ENCODE data around the gene PLXND1.

The PLXND1 gene

DNA sequence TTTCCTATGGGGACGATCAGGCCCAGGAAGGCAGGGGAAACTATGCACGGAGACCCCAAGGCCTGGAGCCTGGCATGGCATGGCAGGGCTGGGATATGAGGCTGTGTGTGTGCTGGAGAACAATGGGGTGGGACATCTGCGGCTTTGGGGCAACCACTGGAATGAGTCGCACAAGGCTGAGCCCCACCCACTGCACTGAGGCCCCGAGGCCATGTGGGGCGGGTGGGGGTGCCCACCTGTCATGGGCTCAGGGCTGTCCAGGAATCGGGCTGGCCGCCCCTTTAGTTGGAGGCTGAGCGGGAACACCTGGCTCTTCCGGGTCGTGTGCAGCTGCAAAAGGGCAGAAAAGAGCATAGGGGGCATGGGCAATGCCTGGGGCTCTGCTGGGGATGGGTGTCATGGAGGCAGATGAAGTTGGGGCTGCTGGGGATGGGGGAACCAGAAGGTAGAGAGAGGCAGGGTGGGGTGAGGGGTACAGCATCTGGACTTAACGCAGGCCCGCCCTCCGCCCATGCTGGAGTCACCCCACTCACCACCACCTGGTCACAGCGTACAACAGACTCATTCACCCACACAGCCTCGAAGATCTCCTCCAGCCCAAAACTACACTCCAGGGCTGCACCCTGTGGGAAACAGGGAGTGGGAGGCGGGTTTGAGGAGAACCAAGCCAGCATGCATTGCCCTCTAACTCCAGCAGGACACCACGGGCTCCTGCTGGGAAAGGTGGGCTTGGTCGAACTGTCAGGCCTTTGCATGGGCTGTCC, 31.1 kb downstream of the PLXND1 start:
- POLR2A ChIA-PET: no interaction called here
- no peak for DNase-seq (ENCODE audit: low read depth, low spot score)
- H3K4me3 ChIP-seq (ENCODE audit: low read depth, low read length): no peak overlapping the region
- CTCF ChIA-PET: interaction anchor here (1.3 kb wide), 1 partner anchor 13 kb away, joined by 4 read pairs; no protein-coding TSS in a partner anchor
- no peak for TF ChIP-seq CTCF (IDR thresholded peaks at IDR 0.05; ENCODE audit: insufficient read depth, low read length, missing control alignments)

- no peak for TF ChIP-seq CTCF (IDR thresholded peaks at IDR 0.05; ENCODE audit: insufficient read depth, low read length, missing control alignments)
- ChIA-PET POLR2A (no interaction called here), CTCF (no interaction called here)
- no peak overlapping the region for H3K4me3 ChIP-seq (ENCODE audit: low read depth, low read length)
- no peak for DNase-seq (ENCODE audit: low read depth, low spot score)
These were observed 32.3 kb downstream of the PLXND1 start for GRCh38 chr3:129574206-129574605.

DNA sequence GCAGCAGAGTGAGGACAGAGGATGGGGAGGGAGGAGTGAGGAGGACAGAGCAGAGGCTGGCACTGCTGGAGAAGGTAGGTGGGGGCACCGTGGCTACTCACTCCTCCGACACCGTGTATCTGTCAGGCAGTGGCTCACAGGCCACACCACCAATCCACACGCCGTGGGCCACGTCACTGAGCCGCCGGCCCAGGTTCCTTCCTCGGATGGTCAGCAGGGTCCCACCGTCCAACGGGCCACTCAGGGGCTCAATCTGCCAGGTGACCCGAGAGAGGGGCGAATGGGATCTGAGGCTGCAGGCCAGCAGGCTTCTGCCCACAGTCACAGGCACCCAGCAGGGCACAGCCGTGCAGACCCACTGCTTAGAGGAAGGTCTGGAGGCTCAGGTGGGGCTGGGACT, 33.0 kb downstream of the PLXND1 start:
- H3K4me3 ChIP-seq (ENCODE audit: low read depth, low read length): no peak overlapping the region
- ChIA-PET POLR2A (no interaction called here), CTCF (no interaction called here)
- no peak for TF ChIP-seq CTCF (IDR thresholded peaks at IDR 0.05; ENCODE audit: insufficient read depth, low read length, missing control alignments)
- DNase-seq (ENCODE audit: low read depth, low spot score): no peak

- no peak for DNase-seq (ENCODE audit: low read depth, low spot score)
- TF ChIP-seq CTCF (IDR thresholded peaks at IDR 0.05; ENCODE audit: insufficient read depth, low read length, missing control alignments): no peak
- CTCF ChIA-PET: no interaction called here
- no peak overlapping the region for H3K4me3 ChIP-seq (ENCODE audit: low read depth, low read length)
- POLR2A ChIA-PET: no interaction called here
These were observed 33.9 kb downstream of the PLXND1 start for GRCh38 chr3:129572603-129573002.

- no peak overlapping the region for H3K4me3 ChIP-seq (ENCODE audit: low read depth, low read length)
- ChIA-PET POLR2A (no interaction called here), CTCF (no interaction called here)
- no peak for TF ChIP-seq CTCF (IDR thresholded peaks at IDR 0.05; ENCODE audit: insufficient read depth, low read length, missing control alignments)
- no peak for DNase-seq (ENCODE audit: low read depth, low spot score)
These were observed 34.6 kb downstream of the PLXND1 start for GRCh38 chr3:129571605-129572547.

GRCh38 chr3:129569856-129570255, 36.6 kb downstream of the PLXND1 start:
- TF ChIP-seq CTCF (IDR thresholded peaks at IDR 0.05; ENCODE audit: insufficient read depth, low read length, missing control alignments): no peak
- ChIA-PET CTCF (interaction anchor here (0.9 kb wide), 1 partner anchor 9 kb away, joined by 4 read pairs; no protein-coding TSS in a partner anchor), POLR2A (no interaction called here)
- DNase-seq (ENCODE audit: low read depth, low spot score): no peak
- H3K4me3 ChIP-seq (ENCODE audit: low read depth, low read length): no peak overlapping the region

Data from AG04449 (cell line).